Measurements from ENCODE around the gene SMCO4.
"Not testable (repeated sequence)": the region's sequence is repeated elsewhere in the genome, so short reads cannot be mapped to it uniquely, and the experiment has no call there.

Gene SMCO4

GRCh38 chr11:93543292-93543977 lies at the start of gene SMCO4:
Gene SMCO4 (minus strand): TSS chr11:93543391. CDS start chr11:93479189, 64,202 bp downstream.
- peak; percentile 88 for DNase-seq

GRCh38 chr11:93591247-93591898 lies 48.2 kb upstream of the SMCO4 start:
- DNase-seq = no peak

- no peak for DNase-seq
These were observed 46.2 kb upstream of the SMCO4 start for GRCh38 chr11:93589347-93589746.

GRCh38 chr11:93587858-93588581 lies 44.8 kb upstream of the SMCO4 start:
- no peak for DNase-seq

GRCh38 chr11:93587425-93587824 lies 44.2 kb upstream of the SMCO4 start:
- not testable (repeated sequence) for DNase-seq

- DNase-seq = no peak
These were observed 42.6 kb upstream of the SMCO4 start for GRCh38 chr11:93585758-93586157.

GRCh38 chr11:93583490-93583889 lies 40.3 kb upstream of the SMCO4 start:
- no peak for DNase-seq

GRCh38 chr11:93579187-93579751 lies 36.1 kb upstream of the SMCO4 start:
- DNase-seq = no peak

GRCh38 chr11:93577286-93577685 lies 34.1 kb upstream of the SMCO4 start:
- no peak for DNase-seq

GRCh38 chr11:93576870-93577269 lies 33.7 kb upstream of the SMCO4 start:
- not testable (repeated sequence) for DNase-seq

- no peak for DNase-seq
These were observed 31.5 kb upstream of the SMCO4 start for GRCh38 chr11:93574638-93575220.

- no peak for DNase-seq
These were observed 30.0 kb upstream of the SMCO4 start for GRCh38 chr11:93573184-93573583.

GRCh38 chr11:93572621-93573020 lies 29.4 kb upstream of the SMCO4 start:
- DNase-seq = no peak

- no peak for DNase-seq
These were observed 29.0 kb upstream of the SMCO4 start for GRCh38 chr11:93572171-93572570.

- DNase-seq = no peak
These were observed 28.4 kb upstream of the SMCO4 start for GRCh38 chr11:93571612-93572011.

- DNase-seq = peak; percentile 22
These were observed 27.7 kb upstream of the SMCO4 start for GRCh38 chr11:93570759-93571413.

GRCh38 chr11:93569496-93569895 lies 26.3 kb upstream of the SMCO4 start:
- DNase-seq = no peak

- no peak for DNase-seq
These were observed 25.5 kb upstream of the SMCO4 start for GRCh38 chr11:93568726-93569125.

GRCh38 chr11:93567401-93567895 lies 24.3 kb upstream of the SMCO4 start:
- peak; percentile 74 for DNase-seq

GRCh38 chr11:93564895-93565294 lies 21.7 kb upstream of the SMCO4 start:
- DNase-seq = no peak

- DNase-seq = no peak
These were observed 20.7 kb upstream of the SMCO4 start for GRCh38 chr11:93563857-93564256.

- no peak for DNase-seq
These were observed 17.2 kb upstream of the SMCO4 start for GRCh38 chr11:93560199-93560932.
